D721Med (cell line): ENCODE measurements around the gene MYH10.

Experiments
- DNase-seq: peaks from one replicate; pipeline ENCODE4 v3.0.0; 2011; ENCODE audit warnings: low spot score; ENCODE audit not compliant: insufficient read length
- FAIRE-seq: peaks from 2 replicates; lab custom pipeline; 2011; peaks lifted over from hg19 to GRCh38; lab: Jason Lieb, UNC
- CTCF ChIP-seq: IDR thresholded peaks from 2 replicates; pipeline ENCODE4 v1.5.1; 2012; ENCODE audit warnings: mild to moderate bottlenecking, control low read depth; ENCODE audit not compliant: insufficient read depth; ENCODE audit errors: missing control alignments

MYH10 gene

GRCh38 chr17:8649157-8650118, 18.9 kb upstream of the MYH10 start:
- no peak for TF ChIP-seq CTCF
- FAIRE-seq: no peak
- DNase-seq: no peak

GRCh38 chr17:8647956-8648355, 17.4 kb upstream of the MYH10 start:
- no peak for TF ChIP-seq CTCF
- no peak for FAIRE-seq
- no peak for DNase-seq

- DNase-seq (no peak), FAIRE-seq (no peak)
- TF ChIP-seq CTCF: no peak
Observed at GRCh38 chr17:8647202-8647601, 16.7 kb upstream of the MYH10 start.

- FAIRE-seq (no peak), DNase-seq (no peak)
- no peak for TF ChIP-seq CTCF
Observed at GRCh38 chr17:8644507-8644902, 14.0 kb upstream of the MYH10 start.

GRCh38 chr17:8643855-8644506, 13.5 kb upstream of the MYH10 start:
- TF ChIP-seq CTCF: no peak
- DNase-seq (no peak), FAIRE-seq (no peak)

GRCh38 chr17:8639709-8640108, 9.2 kb upstream of the MYH10 start:
- FAIRE-seq: no peak
- TF ChIP-seq CTCF: no peak
- no peak for DNase-seq
